ENCODE measurements around the gene DPP6. TPM values are rescaled to one million over a fixed set of nuclear protein-coding genes. Genes with fewer than 3 reads are reported as not detected.

Gene DPP6
- total and polyA plus RNA-seq, 8 donors, result 1.0 to 11.2 (median 2.6) TPM

DNA sequence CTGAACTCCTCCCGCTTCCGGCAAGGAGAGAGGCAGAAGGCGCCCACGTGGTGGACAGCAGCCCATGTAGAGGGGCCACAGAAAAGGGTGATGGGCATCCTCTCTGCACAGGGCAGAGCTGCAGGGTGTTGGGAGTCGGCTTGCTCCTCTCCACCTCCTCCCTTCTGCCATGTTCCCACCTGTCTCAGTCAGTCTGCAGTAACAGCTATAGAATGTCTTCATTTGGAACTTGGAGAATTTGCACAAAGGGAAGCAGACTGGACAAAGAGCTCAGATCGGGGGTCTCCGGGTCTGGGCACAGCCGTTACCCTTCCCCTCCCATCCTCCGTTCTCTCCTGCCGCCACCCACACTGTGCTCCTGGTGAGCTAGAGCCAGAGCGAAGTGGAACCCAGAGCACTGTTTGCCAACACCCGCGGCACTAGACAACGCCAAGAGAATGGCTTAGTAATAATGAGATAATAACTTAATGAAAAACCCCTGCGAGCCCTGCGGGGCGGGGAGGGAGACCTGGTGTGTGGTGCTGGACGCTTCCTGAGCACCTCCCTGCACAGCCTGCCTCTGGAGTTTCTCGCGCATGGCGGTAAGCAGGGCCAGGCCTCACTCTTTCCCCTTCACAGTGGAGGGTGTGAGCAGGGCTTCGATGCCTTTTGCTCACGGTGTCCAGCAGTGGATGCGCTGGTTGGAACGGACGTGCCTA lies 696.0 kb downstream of the DPP6 start:
- Histone ChIP-seq H3K27ac (no peak overlapping the region), H3K4me3 (no peak overlapping the region), H3K27me3 (peaks cover 0 to 11% (median 0%) of the 10 kb centered on the region in 4 donors), H3K4me1 (no peaks in the 10 kb centered on the region), H3K36me3 (no peaks in the 10 kb centered on the region), H3K9me3 (no peaks in the 10 kb centered on the region)
- no peak for FAIRE-seq
- DNase-seq, result no peak
- intact Hi-C loops (cut with DNase I), result loop anchor here in 1 of 3 donors (5.0 kb wide), 1 partner anchor 51 kb away; no protein-coding TSS in a partner anchor
- 82 to 85% methylated on average over 26 of the region's 26 CpGs for WGBS, 2 donors
- ATAC-seq, result no peak
- TF ChIP-seq, protein P1, sequence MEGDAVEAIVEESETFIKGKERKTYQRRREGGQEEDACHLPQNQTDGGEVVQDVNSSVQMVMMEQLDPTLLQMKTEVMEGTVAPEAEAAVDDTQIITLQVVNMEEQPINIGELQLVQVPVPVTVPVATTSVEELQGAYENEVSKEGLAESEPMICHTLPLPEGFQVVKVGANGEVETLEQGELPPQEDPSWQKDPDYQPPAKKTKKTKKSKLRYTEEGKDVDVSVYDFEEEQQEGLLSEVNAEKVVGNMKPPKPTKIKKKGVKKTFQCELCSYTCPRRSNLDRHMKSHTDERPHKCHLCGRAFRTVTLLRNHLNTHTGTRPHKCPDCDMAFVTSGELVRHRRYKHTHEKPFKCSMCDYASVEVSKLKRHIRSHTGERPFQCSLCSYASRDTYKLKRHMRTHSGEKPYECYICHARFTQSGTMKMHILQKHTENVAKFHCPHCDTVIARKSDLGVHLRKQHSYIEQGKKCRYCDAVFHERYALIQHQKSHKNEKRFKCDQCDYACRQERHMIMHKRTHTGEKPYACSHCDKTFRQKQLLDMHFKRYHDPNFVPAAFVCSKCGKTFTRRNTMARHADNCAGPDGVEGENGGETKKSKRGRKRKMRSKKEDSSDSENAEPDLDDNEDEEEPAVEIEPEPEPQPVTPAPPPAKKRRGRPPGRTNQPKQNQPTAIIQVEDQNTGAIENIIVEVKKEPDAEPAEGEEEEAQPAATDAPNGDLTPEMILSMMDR (IDR thresholded peaks at IDR 0.05), result no peak

DNA sequence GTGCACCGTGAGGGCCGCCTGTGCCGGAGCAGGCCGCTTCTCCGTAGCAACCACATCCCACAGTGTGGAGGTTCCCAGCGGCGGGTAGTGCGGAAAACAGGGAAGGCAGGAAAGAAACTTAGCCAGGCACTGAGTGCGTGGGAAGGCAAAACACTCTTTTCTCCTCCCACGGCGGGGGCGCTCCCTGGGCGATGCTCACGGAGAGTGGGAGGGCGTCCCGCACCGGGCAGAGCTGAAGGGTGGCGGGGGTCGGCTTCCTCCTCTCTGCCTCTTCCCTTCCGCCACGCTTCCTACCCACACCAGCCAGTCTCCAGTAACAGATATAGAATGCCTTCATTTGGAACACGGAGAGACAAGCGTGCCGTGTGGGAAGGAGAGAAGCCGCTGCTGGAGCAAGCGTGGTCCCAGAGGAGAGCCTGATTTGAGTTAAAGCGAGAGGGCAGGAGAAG lies 698.2 kb downstream of the DPP6 start:
- intact Hi-C loops (cut with DNase I), result no loop called here
- DNase-seq (no peak), ATAC-seq (no peak), FAIRE-seq (no peak)
- H3K27me3 ChIP-seq, result no peaks in the 10 kb centered on the region
- H3K36me3 ChIP-seq, result no peaks in the 10 kb centered on the region
- H3K9me3 ChIP-seq, result no peaks in the 10 kb centered on the region
- H3K4me3 ChIP-seq, result no peak overlapping the region
- WGBS, 2 donors, result 88 to 90% methylated on average over 26 to 27 of the region's 27 CpGs
- H3K4me1 ChIP-seq, result no peaks in the 10 kb centered on the region
- TF ChIP-seq, protein P1 (IDR thresholded peaks at IDR 0.05), result no peak
- no peak overlapping the region for H3K27ac ChIP-seq

DNA sequence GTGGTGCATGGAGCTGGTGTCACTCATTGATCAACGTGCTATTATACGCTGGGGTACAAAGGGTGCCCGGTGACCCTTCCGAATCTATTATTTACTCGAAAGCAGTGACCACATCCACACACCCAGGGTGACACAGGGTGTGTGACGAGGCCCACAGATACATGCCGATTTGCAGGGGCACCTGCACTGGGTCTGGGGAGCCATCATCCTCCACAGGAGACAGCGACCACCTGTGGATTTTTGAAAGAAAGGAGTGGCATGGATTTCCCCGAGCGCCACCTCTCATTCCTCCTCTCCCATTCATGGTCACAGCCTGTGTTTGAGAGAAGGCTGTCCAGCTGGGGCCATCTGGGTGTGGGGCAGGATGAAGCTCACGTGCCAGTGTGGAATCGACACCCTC lies 701.0 kb downstream of the DPP6 start:
- H3K4me3 ChIP-seq, result no peak overlapping the region
- no peaks in the 10 kb centered on the region for H3K27me3 ChIP-seq
- 85 to 89% methylated on average over 12 of the region's 12 CpGs for WGBS, 2 donors
- no peak overlapping the region for H3K27ac ChIP-seq
- no peaks in the 10 kb centered on the region for H3K36me3 ChIP-seq
- intact Hi-C loops (cut with DNase I), result no loop called here
- DNase-seq (no peak), FAIRE-seq (no peak), ATAC-seq (no peak)
- TF ChIP-seq, protein P1 (IDR thresholded peaks at IDR 0.05), result no peak
- H3K9me3 ChIP-seq, result no peaks in the 10 kb centered on the region
- no peaks in the 10 kb centered on the region for H3K4me1 ChIP-seq

DNA sequence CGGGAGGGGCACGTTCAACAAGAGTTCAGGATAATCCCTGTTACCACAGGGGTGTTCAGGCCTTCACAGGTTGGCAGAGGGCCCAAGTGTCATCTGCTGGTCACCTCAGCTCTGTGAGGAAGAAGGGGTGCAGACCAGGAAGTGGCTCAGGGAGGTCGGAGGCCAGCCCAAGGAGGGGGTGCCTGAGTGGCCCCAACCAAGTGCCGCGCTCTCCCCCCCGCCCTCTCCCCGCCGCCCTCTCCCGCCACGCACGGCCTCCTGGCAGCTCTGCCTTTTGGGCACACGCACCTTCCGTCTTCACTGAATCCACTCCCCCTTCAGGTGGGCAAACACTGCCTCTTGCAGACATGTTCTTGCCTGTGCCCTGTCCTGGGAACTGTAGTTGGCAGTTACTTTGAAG lies 705.6 kb downstream of the DPP6 start:
- no peak for ATAC-seq
- intact Hi-C loops (cut with DNase I), result no loop called here

DNA sequence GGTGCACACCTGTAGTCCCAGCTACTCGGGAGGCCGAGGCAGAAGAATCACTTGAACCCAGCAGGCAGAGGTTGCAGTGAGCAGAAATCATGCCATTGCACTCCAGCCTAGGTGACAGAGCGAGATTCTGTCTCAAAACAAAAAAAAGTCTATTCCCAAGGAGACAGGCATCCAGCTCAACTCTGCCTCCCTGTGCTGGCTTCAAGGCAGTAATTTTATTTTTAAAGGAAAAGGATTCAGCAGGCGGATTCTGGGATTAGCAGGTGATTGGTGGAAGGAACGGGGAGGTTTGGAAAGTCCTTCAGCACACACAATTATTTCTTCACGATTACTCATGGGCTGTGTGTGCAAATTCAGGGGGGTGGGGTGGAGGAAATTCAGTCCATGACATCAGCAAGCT lies 707.8 kb downstream of the DPP6 start:
- Histone ChIP-seq H3K9me3 (no peaks in the 10 kb centered on the region), H3K4me3 (no peak overlapping the region), H3K36me3 (no peaks in the 10 kb centered on the region), H3K27ac (no peak overlapping the region), H3K27me3 (no peaks in the 10 kb centered on the region), H3K4me1 (no peaks in the 10 kb centered on the region)
- intact Hi-C loops (cut with DNase I), result no loop called here
- 69 to 82% methylated on average over 6 of the region's 6 CpGs for WGBS, 2 donors
- TF ChIP-seq, protein P1 (IDR thresholded peaks at IDR 0.05), result no peak
- no peak for FAIRE-seq
- ATAC-seq, result no peak
- DNase-seq, result no peak

More for the DNA sequence above, 705.6 kb downstream of the DPP6 start:
- Histone ChIP-seq H3K4me1 (no peaks in the 10 kb centered on the region), H3K4me3 (no peak overlapping the region), H3K9me3 (no peaks in the 10 kb centered on the region), H3K27me3 (no peaks in the 10 kb centered on the region), H3K36me3 (no peaks in the 10 kb centered on the region), H3K27ac (no peak overlapping the region)
- 90 to 92% methylated on average over 13 of the region's 13 CpGs for WGBS, 2 donors
- FAIRE-seq, result no peak
- no peak for DNase-seq
- TF ChIP-seq, protein P1 (IDR thresholded peaks at IDR 0.05), result no peak
